H9 (cell line): ENCODE measurements around the gene PLD3. TPM values are rescaled to one million over a fixed set of nuclear protein-coding genes. Genes with fewer than 3 reads are reported as not detected.

Experiments used
- DNase-seq: peaks from one replicate; pipeline ENCODE4 v3.0.0-alpha.2; 2017
- H2AFZ ChIP-seq: one replicate; pipeline ENCODE4 v1.6.1; 2013; ENCODE audit warnings: mild to moderate bottlenecking, low read length, control low read depth, moderate library complexity
- H2AK5ac ChIP-seq: 2 replicates; pipeline ENCODE4 v1.6.1; 2013; ENCODE audit warnings: low read length, control low read depth, mixed read lengths; ENCODE audit not compliant: insufficient read length
- H2BK120ac ChIP-seq: one replicate; pipeline ENCODE4 v1.6.1; 2013; ENCODE audit warnings: low read depth, mild to moderate bottlenecking, low read length, control low read depth, inconsistent platforms; ENCODE audit not compliant: poor library complexity, severe bottlenecking
- H2BK12ac ChIP-seq: 2 replicates; pipeline ENCODE4 v1.6.1; 2013; ENCODE audit warnings: low read length, control low read depth, mixed read lengths, low read depth; ENCODE audit not compliant: insufficient read length
- H2BK15ac ChIP-seq: 2 replicates; pipeline ENCODE4 v1.6.1; 2013; ENCODE audit warnings: low read depth, low read length, control low read depth
- H2BK20ac ChIP-seq: one replicate; pipeline ENCODE4 v1.6.1; 2013; ENCODE audit warnings: low read depth, mild to moderate bottlenecking, low read length, control low read depth, inconsistent platforms; ENCODE audit not compliant: poor library complexity, severe bottlenecking
- H2BK5ac ChIP-seq: 2 replicates; pipeline ENCODE4 v1.6.1; 2013; ENCODE audit warnings: low read length, control low read depth, mixed read lengths; ENCODE audit not compliant: insufficient read length
- H3K14ac ChIP-seq: 2 replicates; pipeline ENCODE4 v1.6.1; 2013; ENCODE audit warnings: low read length, control low read depth; ENCODE audit not compliant: insufficient read depth
- H3K18ac ChIP-seq: 2 replicates; pipeline ENCODE4 v1.6.1; 2013; ENCODE audit warnings: low read depth, mild to moderate bottlenecking, mixed read lengths, low read length, control low read depth; ENCODE audit not compliant: insufficient read length
- H3K23ac ChIP-seq: 2 replicates; pipeline ENCODE4 v1.6.1; 2013; ENCODE audit warnings: low read length, control low read depth, mixed read lengths, low read depth; ENCODE audit not compliant: insufficient read length
- H3K23me2 ChIP-seq: 2 replicates; pipeline ENCODE4 v1.6.1; 2013; ENCODE audit warnings: low read depth, mild to moderate bottlenecking, mixed read lengths, low read length, control low read depth; ENCODE audit not compliant: insufficient read length, poor library complexity, severe bottlenecking
- H3K27ac ChIP-seq: 2 replicates; pipeline ENCODE4 v1.5.1; 2013; ENCODE audit warnings: low read length, control low read depth, mixed read lengths, low read depth; ENCODE audit not compliant: insufficient read length
- H3K27me3 ChIP-seq: 2 replicates; pipeline ENCODE4 v1.6.1; 2013; ENCODE audit warnings: low read length, control low read depth, inconsistent platforms; ENCODE audit not compliant: insufficient read depth
- H3K4ac ChIP-seq: 2 replicates; pipeline ENCODE4 v1.6.1; 2013; ENCODE audit warnings: low read depth, mild to moderate bottlenecking, control low read depth, inconsistent platforms, low read length, moderate library complexity
- H3K4me1 ChIP-seq: 2 replicates; pipeline ENCODE4 v1.6.1; 2013; ENCODE audit warnings: low read length, control low read depth, inconsistent platforms; ENCODE audit not compliant: insufficient read depth
- H3K4me2 ChIP-seq: 2 replicates; pipeline ENCODE4 v1.6.1; 2013; ENCODE audit warnings: low read length, control low read depth, mixed read lengths; ENCODE audit not compliant: insufficient read length, insufficient read depth
- H3K56ac ChIP-seq: 2 replicates; pipeline ENCODE4 v1.6.1; 2013; ENCODE audit warnings: low read depth, mild to moderate bottlenecking, mixed read lengths, low read length, control low read depth; ENCODE audit not compliant: insufficient read length
- H3K79me1 ChIP-seq: 2 replicates; pipeline ENCODE4 v1.6.1; 2013; ENCODE audit warnings: low read depth, mild to moderate bottlenecking, moderate library complexity, low read length, control low read depth, inconsistent platforms; ENCODE audit not compliant: insufficient read depth, poor library complexity, severe bottlenecking
- H3K79me2 ChIP-seq: 2 replicates; pipeline ENCODE4 v1.6.1; 2013; ENCODE audit warnings: low read length, control low read depth, inconsistent platforms; ENCODE audit not compliant: insufficient read depth
- H3K9ac ChIP-seq: 2 replicates; pipeline ENCODE4 v1.6.1; 2013; ENCODE audit warnings: low read length, control low read depth, mixed read lengths; ENCODE audit not compliant: insufficient read length; ENCODE audit errors: extremely low read depth
- H3K9me3 ChIP-seq: one replicate; pipeline ENCODE4 v1.6.1; 2013; ENCODE audit warnings: low read depth, low read length, inconsistent platforms; ENCODE audit not compliant: control insufficient read depth
- H3T11ph ChIP-seq: one replicate; pipeline ENCODE4 v1.6.1; 2013; ENCODE audit warnings: mild to moderate bottlenecking, low read length, control low read depth, inconsistent platforms
- H4K20me1 ChIP-seq: one replicate; pipeline ENCODE4 v1.6.1; 2013; ENCODE audit not compliant: control insufficient read depth, insufficient read length, insufficient read depth
- H4K5ac ChIP-seq: 2 replicates; pipeline ENCODE4 v1.6.1; 2013; ENCODE audit warnings: low read depth, mild to moderate bottlenecking, mixed read lengths, low read length, control low read depth; ENCODE audit not compliant: insufficient read length
- H4K8ac ChIP-seq: replicated peaks from 2 replicates; pipeline ENCODE4 v1.6.1; 2013; ENCODE audit warnings: low read length, control low read depth, mixed read lengths, low read depth; ENCODE audit not compliant: insufficient read length
- H4K91ac ChIP-seq: 2 replicates; pipeline ENCODE4 v1.6.1; 2013; ENCODE audit warnings: low read depth, mild to moderate bottlenecking, moderate library complexity, mixed read lengths, low read length, control low read depth; ENCODE audit not compliant: insufficient read length
- H3K27ac Mint-ChIP-seq, 3 experiments: 2 replicates in 2 of 3; 3 replicates in 1 of 3; pipeline ENCODE4 v1.8.0; 2020 to 2021; ENCODE audit warnings: mixed read lengths in 3 of 3, mild to moderate bottlenecking in 1 of 3, moderate library complexity in 1 of 3
- H3K27me3 Mint-ChIP-seq: 2 replicates; pipeline ENCODE4 v1.8.0; 2021; ENCODE audit warnings: low read depth, mild to moderate bottlenecking, moderate library complexity, mixed read lengths
- H3K36me3 Mint-ChIP-seq, 3 experiments: 2 replicates in 2 of 3; 3 replicates in 1 of 3; pipeline ENCODE4 v1.8.0; 2020 to 2021; ENCODE audit warnings: low read depth in 3 of 3, mixed read lengths in 3 of 3; ENCODE audit not compliant: insufficient read depth in 1 of 3
- H3K4me1 Mint-ChIP-seq, 2 experiments: 2 replicates each; pipeline ENCODE4 v1.8.0; 2020; ENCODE audit warnings: mixed read lengths in 2 of 2
- H3K4me3 Mint-ChIP-seq, 2 experiments: 2 replicates in 1 of 2; 3 replicates in 1 of 2; pipeline ENCODE4 v1.8.0; 2020 to 2021; ENCODE audit warnings: mild to moderate bottlenecking in 2 of 2, mixed read lengths in 2 of 2, moderate library complexity in 1 of 2
- H3K9me3 Mint-ChIP-seq, 2 experiments: 2 replicates in 1 of 2; 3 replicates in 1 of 2; pipeline ENCODE4 v1.8.0; 2020; ENCODE audit warnings: mild to moderate bottlenecking in 2 of 2, mixed read lengths in 2 of 2, moderate library complexity in 1 of 2
- WGBS: extraction: QIAGEN DNeasy Blood & Tissue Kit; methylation state at CpG from one replicate; pipeline ENCODE4 v1.1.7; 2013; ENCODE audit warnings: missing lambda C conversion rate, low lambda C conversion rate, mixed read lengths; ENCODE audit not compliant: insufficient read length; ENCODE audit errors: extremely low coverage; 5-methylcytosine and 5-hydroxymethylcytosine counted together
- total RNA-seq: library from RNA; stranded (reverse); gene quantifications from 2 replicates; pipeline ENCODE4 v1.2.1, GENCODE V29; 2021
- TF ChIP-seq, protein P1 (sequence below): fragments of 200-600 bp; sonication (generic); conservative IDR thresholded peaks from 3 replicates; pipeline ENCODE4 v1.8.0; 2021; ENCODE audit warnings: antibody characterized with exemption, mild to moderate bottlenecking

The PLD3 gene
- total RNA-seq, 1 experiment from 2014 or later = 194 TPM

DNA sequence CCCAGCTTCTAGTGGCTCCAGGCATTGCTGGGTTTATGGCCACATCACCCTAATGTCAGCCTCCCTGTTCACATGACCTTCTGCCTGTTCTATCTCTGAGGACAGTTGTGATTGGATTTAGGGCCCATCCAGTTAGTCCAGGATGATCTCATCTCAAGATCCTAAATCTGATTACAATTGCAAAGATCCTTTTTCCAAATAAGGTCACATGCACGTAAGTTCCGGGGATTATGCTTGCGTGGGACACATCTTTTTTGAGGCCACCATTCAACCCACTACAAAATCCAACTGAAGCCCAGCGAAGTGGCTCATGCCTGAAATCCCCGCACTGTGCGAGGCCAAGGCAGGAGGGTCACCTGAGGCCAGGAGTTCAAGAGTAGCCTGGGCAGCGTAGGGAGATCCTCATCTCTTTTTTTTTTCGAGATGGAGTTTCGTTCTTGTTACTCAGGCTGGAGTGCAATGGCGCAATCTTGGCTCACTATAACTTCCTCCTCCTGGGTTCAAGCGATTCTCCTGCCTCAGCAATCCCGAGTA lies 12.3 kb downstream of the PLD3 start:
- Mint-ChIP-seq H3K4me1 (peaks cover 8 to 12% of the 10 kb centered on the region in 2 experiments), H3K9me3 (no peaks in the 10 kb centered on the region), H3K27ac (peak overlapping the region in 1 of 3 experiments; percentile 38; a peak in 1 of 7 replicates), H3K27me3 (no peaks in the 10 kb centered on the region; the same call in 1 of the 2 replicates), H3K36me3 (no peaks in the 10 kb centered on the region), H3K4me3 (no peak overlapping the region)
- no peak overlapping the region for H4K8ac ChIP-seq
- no peaks in the 10 kb centered on the region for H4K20me1 ChIP-seq
- no peak overlapping the region for H2AK5ac ChIP-seq
- H3T11ph ChIP-seq = no peak overlapping the region
- no peak overlapping the region for H2BK20ac ChIP-seq
- H3K27ac ChIP-seq = no peak overlapping the region
- H2AFZ ChIP-seq = no peak overlapping the region
- H3K27me3 ChIP-seq = no peaks in the 10 kb centered on the region
- no peaks in the 10 kb centered on the region for H3K79me2 ChIP-seq
- no peaks in the 10 kb centered on the region for H3K79me1 ChIP-seq
- H3K14ac ChIP-seq = no peak overlapping the region
- H2BK120ac ChIP-seq = no peak overlapping the region
- peaks cover 3% of the 10 kb centered on the region for H3K23me2 ChIP-seq
- H3K4ac ChIP-seq = no peak overlapping the region
- no peak overlapping the region for H2BK12ac ChIP-seq
- TF ChIP-seq, protein P1, sequence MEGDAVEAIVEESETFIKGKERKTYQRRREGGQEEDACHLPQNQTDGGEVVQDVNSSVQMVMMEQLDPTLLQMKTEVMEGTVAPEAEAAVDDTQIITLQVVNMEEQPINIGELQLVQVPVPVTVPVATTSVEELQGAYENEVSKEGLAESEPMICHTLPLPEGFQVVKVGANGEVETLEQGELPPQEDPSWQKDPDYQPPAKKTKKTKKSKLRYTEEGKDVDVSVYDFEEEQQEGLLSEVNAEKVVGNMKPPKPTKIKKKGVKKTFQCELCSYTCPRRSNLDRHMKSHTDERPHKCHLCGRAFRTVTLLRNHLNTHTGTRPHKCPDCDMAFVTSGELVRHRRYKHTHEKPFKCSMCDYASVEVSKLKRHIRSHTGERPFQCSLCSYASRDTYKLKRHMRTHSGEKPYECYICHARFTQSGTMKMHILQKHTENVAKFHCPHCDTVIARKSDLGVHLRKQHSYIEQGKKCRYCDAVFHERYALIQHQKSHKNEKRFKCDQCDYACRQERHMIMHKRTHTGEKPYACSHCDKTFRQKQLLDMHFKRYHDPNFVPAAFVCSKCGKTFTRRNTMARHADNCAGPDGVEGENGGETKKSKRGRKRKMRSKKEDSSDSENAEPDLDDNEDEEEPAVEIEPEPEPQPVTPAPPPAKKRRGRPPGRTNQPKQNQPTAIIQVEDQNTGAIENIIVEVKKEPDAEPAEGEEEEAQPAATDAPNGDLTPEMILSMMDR = no peak
- H3K4me1 ChIP-seq = no peaks in the 10 kb centered on the region
- H3K23ac ChIP-seq = no peak overlapping the region
- no peak overlapping the region for H2BK5ac ChIP-seq
- H3K9me3 ChIP-seq = no peaks in the 10 kb centered on the region
- H3K9ac ChIP-seq = no peak overlapping the region
- H2BK15ac ChIP-seq = no peak overlapping the region
- no peak for DNase-seq
- WGBS = no CpG with 5 or more reads among the region's 12 CpGs
- H3K56ac ChIP-seq = no peak overlapping the region
- no peak overlapping the region for H4K5ac ChIP-seq
- no peak overlapping the region for H3K18ac ChIP-seq
- no peak overlapping the region for H4K91ac ChIP-seq
- no peak overlapping the region for H3K4me2 ChIP-seq
